HepG2 (cell line): Measurements from ENCODE around the gene FOXD2.

ENCODE experiments used
- CTCF ChIP-seq: sonication (generic); formaldehyde crosslinking; IDR thresholded peaks from 2 replicates; pipeline ENCODE4 v1.5.0; 2020; ENCODE audit warnings: mild to moderate bottlenecking, missing genetic modification reagents, moderate library complexity
- DNMT1 ChIP-seq: sonication (generic); formaldehyde crosslinking; IDR thresholded peaks from 2 replicates; pipeline ENCODE4 v1.5.1; 2020; ENCODE audit warnings: mild to moderate bottlenecking, missing genetic modification reagents
- ELF1 ChIP-seq: sonication (generic); formaldehyde crosslinking; IDR thresholded peaks from 2 replicates; pipeline ENCODE4 v1.4.0; 2020; ENCODE audit warnings: missing genetic modification reagents
- POLR2A ChIP-seq, 2 experiments: IDR thresholded peaks; 2 replicates each; pipeline ENCODE4 v1.6.1; 2011; ENCODE audit warnings: low read depth in 2 of 2, low read length in 2 of 2, mild to moderate bottlenecking in 1 of 2, moderate library complexity in 1 of 2; ENCODE audit not compliant: insufficient read depth in 1 of 2
- SRF ChIP-seq: IDR thresholded peaks from 2 replicates; pipeline ENCODE4 v1.6.1; 2011; ENCODE audit warnings: mild to moderate bottlenecking, low read depth, low read length, moderate library complexity
- ZNF557 ChIP-seq: sonication (generic); formaldehyde crosslinking; IDR thresholded peaks from 2 replicates; pipeline ENCODE4 v1.4.0; 2020; ENCODE audit warnings: missing genetic modification reagents
- ZNF644 ChIP-seq: IDR thresholded peaks from 2 replicates; pipeline ENCODE4 v1.6.1; 2016; ENCODE audit warnings: low read depth
- ZNF652 ChIP-seq: IDR thresholded peaks from 2 replicates; pipeline ENCODE4 v1.6.1; 2016; ENCODE audit warnings: low read depth, borderline replicate concordance

- TF ChIP-seq ZNF644 (CRISPR knock-in tag) = no peak
- TF ChIP-seq ZNF557 (CRISPR knock-in tag) = no peak
- TF ChIP-seq CTCF (CRISPR knock-in tag) = peak; percentile 83
- TF ChIP-seq SRF = no peak
- TF ChIP-seq POLR2A (IDR thresholded peaks at IDR 0.05; ENCODE audit: insufficient read depth in 1 of 2, low read depth in 2 of 2, low read length in 2 of 2) = no peak; a peak in 1 of 4 replicates
- no peak for TF ChIP-seq DNMT1 (CRISPR knock-in tag)
- TF ChIP-seq ELF1 (CRISPR knock-in tag) = no peak
- TF ChIP-seq ZNF652 (CRISPR knock-in tag) = no peak
These were observed 49.0 kb upstream of the FOXD2 start for GRCh38 chr1:47388891-47389238.
